Esophagus muscularis mucosa (tissue), 3 donors: ENCODE results near the gene CDK5R2.
"Not testable (repeated sequence)": the region's sequence is repeated elsewhere in the genome, so short reads cannot be mapped to it uniquely, and the experiment has no call there.

Source experiments
- POLR2A ChIP-seq: fragments of 450-650 bp; IDR thresholded peaks from one replicate; pipeline ENCODE4 v1.6.1; 2017; ENCODE audit warnings: antibody characterized with exemption, moderate library complexity, mild to moderate bottlenecking, low read depth
- TF ChIP-seq, protein P1 (sequence below), 3 experiments: fragments of 200-600 bp in 2 of 3; fragments of 450-650 bp in 1 of 3; sonication (generic) in 2 of 3; IDR thresholded peaks; one replicate each; pipeline ENCODE4 v1.5.1; 2017 to 2019; ENCODE audit warnings: antibody characterized with exemption in 3 of 3, mild to moderate bottlenecking in 2 of 3, moderate library complexity in 1 of 3

DNA sequence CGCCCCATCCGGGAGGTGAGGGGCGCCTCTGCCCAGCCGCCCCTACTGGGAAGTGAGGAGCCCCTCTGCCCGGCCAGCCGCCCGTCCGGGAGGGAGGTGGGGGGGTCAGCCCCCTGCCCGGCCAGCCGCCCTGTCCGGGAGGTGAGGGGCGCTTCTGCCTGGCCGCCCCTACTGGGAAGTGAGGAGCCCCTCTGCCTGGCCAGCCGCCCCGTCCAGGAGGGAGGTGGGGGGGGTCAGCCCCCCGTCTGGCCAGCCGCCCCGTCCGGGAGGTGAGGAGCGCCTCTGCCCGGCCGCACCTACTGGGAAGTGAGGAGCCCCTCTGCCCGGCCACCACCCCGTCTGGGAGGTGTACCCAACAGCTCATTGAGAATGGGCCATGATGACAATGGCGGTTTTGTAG, 27.7 kb upstream of the CDK5R2 start:
- TF ChIP-seq POLR2A = not testable (repeated sequence)
- TF ChIP-seq, protein P1, sequence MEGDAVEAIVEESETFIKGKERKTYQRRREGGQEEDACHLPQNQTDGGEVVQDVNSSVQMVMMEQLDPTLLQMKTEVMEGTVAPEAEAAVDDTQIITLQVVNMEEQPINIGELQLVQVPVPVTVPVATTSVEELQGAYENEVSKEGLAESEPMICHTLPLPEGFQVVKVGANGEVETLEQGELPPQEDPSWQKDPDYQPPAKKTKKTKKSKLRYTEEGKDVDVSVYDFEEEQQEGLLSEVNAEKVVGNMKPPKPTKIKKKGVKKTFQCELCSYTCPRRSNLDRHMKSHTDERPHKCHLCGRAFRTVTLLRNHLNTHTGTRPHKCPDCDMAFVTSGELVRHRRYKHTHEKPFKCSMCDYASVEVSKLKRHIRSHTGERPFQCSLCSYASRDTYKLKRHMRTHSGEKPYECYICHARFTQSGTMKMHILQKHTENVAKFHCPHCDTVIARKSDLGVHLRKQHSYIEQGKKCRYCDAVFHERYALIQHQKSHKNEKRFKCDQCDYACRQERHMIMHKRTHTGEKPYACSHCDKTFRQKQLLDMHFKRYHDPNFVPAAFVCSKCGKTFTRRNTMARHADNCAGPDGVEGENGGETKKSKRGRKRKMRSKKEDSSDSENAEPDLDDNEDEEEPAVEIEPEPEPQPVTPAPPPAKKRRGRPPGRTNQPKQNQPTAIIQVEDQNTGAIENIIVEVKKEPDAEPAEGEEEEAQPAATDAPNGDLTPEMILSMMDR (IDR thresholded peaks at IDR 0.05) = not testable (repeated sequence)
